Body of pancreas (tissue), 4 donors: ENCODE data around the gene CHMP4A. TPM values are rescaled to one million over a fixed set of nuclear protein-coding genes. Genes with fewer than 3 reads are reported as not detected.

Source experiments
- ATAC-seq: fragments of 150-250 bp; one replicate; pipeline ENCODE4 v1.9.1; 2016
- DNase-seq, 4 donors: peaks; one replicate each; pipeline ENCODE4 v3.0.0-alpha.2; 2019
- H3K27ac ChIP-seq, 4 donors: fragments of 200-600 bp; sonication (generic); 1 replicate in 3 of 4; 2 replicates in 1 of 4; pipeline versions ENCODE4 v1.5.1 to v1.6.1; 2016 to 2019; ENCODE audit warnings: mild to moderate bottlenecking in 1 of 4, mixed read lengths in 1 of 4, moderate library complexity in 1 of 4
- H3K27me3 ChIP-seq, 2 donors: fragments of 200-600 bp; sonication (generic); one replicate each; pipeline ENCODE4 v1.6.0; 2016; ENCODE audit warnings: mild to moderate bottlenecking in 1 of 2
- H3K36me3 ChIP-seq, 2 donors: fragments of 200-600 bp; sonication (generic); replicated peaks in 1 of 2; 2 replicates each; pipeline ENCODE4 v1.5.1; 2016; ENCODE audit warnings: low read depth in 2 of 2; ENCODE audit not compliant: insufficient read depth in 1 of 2
- H3K4me1 ChIP-seq: fragments of 200-600 bp; sonication (generic); one replicate; pipeline ENCODE4 v1.6.0; 2016
- H3K4me3 ChIP-seq, 2 donors: fragments of 200-600 bp; sonication (generic); 1 replicate in 1 of 2; 2 replicates in 1 of 2; pipeline ENCODE4 v1.5.1; 2016 to 2019
- H3K9me3 ChIP-seq, 3 donors: fragments of 200-600 bp; sonication (generic); 1 replicate in 2 of 3; 2 replicates in 1 of 3; pipeline ENCODE4 v1.5.1; 2016
- POLR2A ChIP-seq, 3 donors: fragments of 450-650 bp; IDR thresholded peaks; one replicate each; pipeline ENCODE4 v1.6.1; 2016; ENCODE audit warnings: antibody characterized with exemption in 3 of 3, mild to moderate bottlenecking in 2 of 3
- WGBS, 2 donors: methylation state at CpG; one replicate each; pipeline ENCODE4 v1.1.5; 2017; 5-methylcytosine and 5-hydroxymethylcytosine counted together
- intact Hi-C: fragments of 100-400 bp; cut with DNase I; formaldehyde crosslinking; loops from one replicate; pipeline ENCODE4 v1.15.1; 2023
- total RNA-seq, 2 donors: library from RNA; depleted of rRNA; stranded (reverse); fragments of >200 nt; gene quantifications; one replicate each; pipeline ENCODE4 v1.1.0, GENCODE V29; 2016
- TF ChIP-seq, protein P1 (sequence below), 7 experiments: fragments of 450-650 bp in 4 of 7; fragments of 200-600 bp in 3 of 7; sonication (generic) in 3 of 7; IDR thresholded peaks; one replicate each; pipeline ENCODE4 v1.5.1; 2016 to 2019; ENCODE audit warnings: antibody characterized with exemption in 7 of 7

The CHMP4A gene
- total RNA-seq, 2 donors from 2014 or later: 28.5 to 32.0 TPM

DNA sequence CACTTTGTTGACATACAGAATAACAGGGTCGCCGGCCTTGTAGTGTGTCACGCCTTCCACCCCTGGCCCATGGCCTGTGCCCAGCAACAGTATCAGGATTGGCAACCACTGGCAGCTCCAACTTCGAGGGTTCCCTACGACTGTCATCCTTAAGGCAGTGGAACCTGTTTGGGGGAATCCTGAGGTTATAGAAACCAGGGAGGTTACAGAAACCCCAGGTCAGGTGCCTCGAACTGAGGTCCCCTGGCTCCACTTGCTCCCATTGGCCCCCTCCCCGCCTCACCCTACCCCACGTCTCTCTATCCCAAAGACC is 18.5 kb downstream of the CHMP4A start:
- DNase-seq: no peak
- Histone ChIP-seq H3K36me3 (peaks cover 0 to 6% of the 10 kb centered on the region in 2 donors), H3K9me3 (no peaks in the 10 kb centered on the region), H3K27me3 (no peaks in the 10 kb centered on the region), H3K4me1 (peaks cover 54% of the 10 kb centered on the region), H3K4me3 (peak overlapping the region; percentile 78 to 87), H3K27ac (peak overlapping the region; percentile 92 to 98 (median 96))
- intact Hi-C loops: no loop called here
- 13 to 18% methylated on average over 3 to 8 of the region's 8 CpGs for WGBS, 2 donors
- ATAC-seq: no peak
- no peak for TF ChIP-seq POLR2A (IDR thresholded peaks at IDR 0.05)
- TF ChIP-seq, protein P1, sequence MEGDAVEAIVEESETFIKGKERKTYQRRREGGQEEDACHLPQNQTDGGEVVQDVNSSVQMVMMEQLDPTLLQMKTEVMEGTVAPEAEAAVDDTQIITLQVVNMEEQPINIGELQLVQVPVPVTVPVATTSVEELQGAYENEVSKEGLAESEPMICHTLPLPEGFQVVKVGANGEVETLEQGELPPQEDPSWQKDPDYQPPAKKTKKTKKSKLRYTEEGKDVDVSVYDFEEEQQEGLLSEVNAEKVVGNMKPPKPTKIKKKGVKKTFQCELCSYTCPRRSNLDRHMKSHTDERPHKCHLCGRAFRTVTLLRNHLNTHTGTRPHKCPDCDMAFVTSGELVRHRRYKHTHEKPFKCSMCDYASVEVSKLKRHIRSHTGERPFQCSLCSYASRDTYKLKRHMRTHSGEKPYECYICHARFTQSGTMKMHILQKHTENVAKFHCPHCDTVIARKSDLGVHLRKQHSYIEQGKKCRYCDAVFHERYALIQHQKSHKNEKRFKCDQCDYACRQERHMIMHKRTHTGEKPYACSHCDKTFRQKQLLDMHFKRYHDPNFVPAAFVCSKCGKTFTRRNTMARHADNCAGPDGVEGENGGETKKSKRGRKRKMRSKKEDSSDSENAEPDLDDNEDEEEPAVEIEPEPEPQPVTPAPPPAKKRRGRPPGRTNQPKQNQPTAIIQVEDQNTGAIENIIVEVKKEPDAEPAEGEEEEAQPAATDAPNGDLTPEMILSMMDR (IDR thresholded peaks at IDR 0.05): no peak

DNA sequence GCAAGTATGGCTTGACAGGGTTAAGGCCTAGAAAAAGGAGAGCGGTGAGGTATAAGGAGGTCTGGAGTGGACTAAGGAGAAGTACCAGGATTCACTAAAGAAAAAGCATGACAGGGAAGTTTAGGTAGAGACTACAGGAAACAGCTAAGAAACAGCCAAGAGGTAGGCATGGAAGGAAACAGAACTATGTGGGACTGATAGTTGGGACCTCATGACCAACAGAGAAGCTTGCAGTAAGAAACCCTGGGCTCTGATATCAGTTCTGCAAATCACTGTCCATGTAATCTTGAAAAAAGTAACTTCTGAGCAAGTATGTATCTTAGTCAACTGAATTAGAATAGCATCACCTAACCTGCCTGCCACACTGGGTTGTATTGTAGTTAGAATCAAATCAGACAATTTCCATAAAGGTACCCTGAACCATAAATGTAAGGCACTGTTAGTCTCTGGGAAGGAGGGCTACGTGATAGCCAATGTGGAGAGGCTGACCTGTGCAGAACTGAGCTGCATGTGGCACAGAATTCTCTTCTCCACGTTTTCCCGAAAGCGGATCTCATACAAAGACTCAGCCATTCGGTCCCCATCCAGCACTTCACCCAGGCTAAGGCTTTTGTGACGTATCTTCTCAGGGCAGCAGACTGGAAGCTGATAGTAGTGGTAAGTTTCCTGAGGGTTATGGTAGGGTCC is 19.0 kb downstream of the CHMP4A start:
- peak overlapping the region; percentile 92 to 98 (median 96) for H3K27ac ChIP-seq
- 47 to 57% methylated on average over 7 of the region's 7 CpGs for WGBS, 2 donors
- peak overlapping the region in 1 of 2 donors; percentile 87 for H3K4me3 ChIP-seq
- no peaks in the 10 kb centered on the region for H3K9me3 ChIP-seq
- no peaks in the 10 kb centered on the region for H3K27me3 ChIP-seq
- TF ChIP-seq, protein P1 (IDR thresholded peaks at IDR 0.05): no peak
- no peak for TF ChIP-seq POLR2A (IDR thresholded peaks at IDR 0.05)
- H3K36me3 ChIP-seq: peaks cover 0 to 3% of the 10 kb centered on the region in 2 donors
- peaks cover 56% of the 10 kb centered on the region for H3K4me1 ChIP-seq
- intact Hi-C loops: no loop called here
- no peak for DNase-seq
- no peak for ATAC-seq

DNA sequence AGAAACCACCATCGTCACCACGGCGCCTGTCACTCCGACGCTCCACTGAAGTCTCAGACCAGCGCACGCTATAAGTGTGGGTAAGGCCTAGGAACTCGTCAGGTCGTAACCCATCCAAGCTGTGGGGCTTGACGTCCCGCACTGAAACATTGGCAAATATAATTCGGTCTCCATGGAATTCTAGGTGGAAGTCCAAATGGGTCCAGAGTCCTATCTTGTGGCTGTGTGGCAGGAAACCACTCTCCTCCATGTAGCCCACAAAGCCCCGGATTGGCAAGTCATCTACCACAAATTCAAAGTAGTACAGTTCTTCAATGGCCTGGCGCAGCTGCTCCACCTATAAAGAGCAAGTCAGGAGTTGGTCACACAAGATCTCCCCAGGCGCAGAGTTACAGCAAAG is 20.4 kb downstream of the CHMP4A start:
- 92 to 93% methylated on average over 4 to 15 of the region's 15 CpGs for WGBS, 2 donors
- intact Hi-C loops: no loop called here
- Histone ChIP-seq H3K9me3 (no peaks in the 10 kb centered on the region), H3K27ac (no peak overlapping the region), H3K4me3 (no peak overlapping the region), H3K27me3 (no peaks in the 10 kb centered on the region), H3K4me1 (peaks cover 54% of the 10 kb centered on the region), H3K36me3 (peaks cover 0 to 3% of the 10 kb centered on the region in 2 donors)
- no peak for ATAC-seq
- no peak for DNase-seq
- TF ChIP-seq, protein P1 (IDR thresholded peaks at IDR 0.05): no peak
- TF ChIP-seq POLR2A (IDR thresholded peaks at IDR 0.05): no peak

DNA sequence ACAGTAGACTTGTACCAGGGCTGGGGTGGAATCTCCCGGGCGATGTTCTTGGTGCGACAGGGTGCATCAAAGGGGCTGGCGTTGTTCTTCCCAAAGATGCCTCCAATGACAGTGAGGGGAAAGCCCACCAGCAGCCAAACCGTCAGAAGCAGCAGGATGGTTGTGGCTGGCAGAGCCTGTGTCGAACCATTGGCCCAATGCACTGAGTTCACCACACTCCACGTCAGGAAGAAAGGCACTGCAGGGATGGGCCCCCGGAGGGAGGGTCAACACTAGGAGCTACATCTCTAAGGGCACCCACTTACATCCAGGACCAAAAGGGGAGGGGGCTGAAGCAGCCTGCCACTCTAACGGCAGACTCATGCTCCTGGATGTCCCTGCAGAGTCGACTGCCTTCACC is 22.9 kb downstream of the CHMP4A start:
- Histone ChIP-seq H3K27me3 (no peaks in the 10 kb centered on the region), H3K36me3 (peaks cover 0 to 3% of the 10 kb centered on the region in 2 donors)
- 83 to 88% methylated on average over 7 to 10 of the region's 10 CpGs for WGBS, 2 donors

More for the DNA sequence above, 22.9 kb downstream of the CHMP4A start:
- TF ChIP-seq, protein P1 (IDR thresholded peaks at IDR 0.05): no peak
- TF ChIP-seq POLR2A (IDR thresholded peaks at IDR 0.05): no peak
- Histone ChIP-seq H3K4me1 (peaks cover 50% of the 10 kb centered on the region), H3K4me3 (no peak overlapping the region), H3K27ac (no peak overlapping the region), H3K9me3 (no peaks in the 10 kb centered on the region)
- ATAC-seq (no peak), DNase-seq (no peak)
- intact Hi-C loops: no loop called here
